IMR-90 (cell line): ENCODE results near the gene ADCY9.

Experiments used
- CEBPB ChIP-seq: IDR thresholded peaks from 2 replicates; pipeline ENCODE4 v1.6.1; 2012; ENCODE audit warnings: low read depth, low read length, improper control_type of control experiment
- MAFK ChIP-seq: IDR thresholded peaks from 2 replicates; pipeline ENCODE4 v1.6.1; 2012; ENCODE audit warnings: low read depth, low read length, improper control_type of control experiment
- MAZ ChIP-seq: IDR thresholded peaks from 2 replicates; pipeline ENCODE4 v1.6.1; 2012; ENCODE audit warnings: low read depth, mild to moderate bottlenecking, low read length, improper control_type of control experiment, moderate library complexity, borderline replicate concordance
- POLR2A ChIP-seq: IDR thresholded peaks from 2 replicates; pipeline ENCODE4 v1.6.1; 2012; ENCODE audit warnings: mild to moderate bottlenecking, low read depth, low read length
- RAD21 ChIP-seq: IDR thresholded peaks from 2 replicates; pipeline ENCODE4 v1.6.1; 2012; ENCODE audit warnings: low read length, improper control_type of control experiment
- RCOR1 ChIP-seq: IDR thresholded peaks from 2 replicates; pipeline ENCODE4 v1.6.1; 2012; ENCODE audit warnings: mild to moderate bottlenecking, low read length, improper control_type of control experiment; ENCODE audit not compliant: insufficient replicate concordance
- RFX5 ChIP-seq: IDR thresholded peaks from 2 replicates; pipeline ENCODE4 v1.8.0; 2012; ENCODE audit warnings: low read depth, mild to moderate bottlenecking, low read length, moderate library complexity
- TF ChIP-seq, protein P1 (sequence below): conservative IDR thresholded peaks from 2 replicates; pipeline ENCODE4 v1.5.1; 2012; ENCODE audit warnings: mild to moderate bottlenecking, low read depth, low read length, improper control_type of control experiment
- TF ChIP-seq, protein P2 (sequence below): fragments of 150-350 bp; IDR thresholded peaks from 2 replicates; pipeline ENCODE4 v1.6.1; 2017; ENCODE audit warnings: mild to moderate bottlenecking, antibody characterized with exemption, low read length, low read depth

DNA sequence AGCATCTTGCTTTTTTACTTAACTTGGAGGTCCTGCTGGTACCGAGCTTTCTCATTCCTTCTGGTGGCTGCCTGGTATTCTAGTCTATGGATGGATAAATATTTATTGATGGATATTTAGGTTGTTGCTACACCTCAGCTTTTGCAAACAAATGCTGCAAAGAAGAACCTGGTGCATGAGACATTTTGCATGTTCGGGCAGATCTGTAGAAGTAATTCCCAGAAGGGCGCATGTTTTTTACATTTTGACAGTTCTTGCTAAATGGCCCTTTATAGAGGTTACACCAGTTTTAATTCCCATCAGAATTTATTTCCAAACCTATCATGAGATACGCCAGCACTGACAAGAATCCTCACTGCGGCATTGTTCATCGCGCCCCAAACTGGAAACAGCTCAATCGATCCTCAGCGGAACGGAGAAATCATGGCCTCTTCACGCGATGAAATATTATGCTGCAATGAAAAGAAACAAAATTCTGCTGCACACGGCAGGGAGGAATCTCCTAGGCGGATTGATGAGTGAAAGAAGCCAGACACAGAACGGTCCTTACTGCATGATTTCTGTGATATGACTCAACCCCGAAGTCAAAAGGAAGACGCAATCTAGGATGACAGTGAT is 167.8 kb downstream of the ADCY9 start:
- no peak for TF ChIP-seq CEBPB
- TF ChIP-seq, protein P1, sequence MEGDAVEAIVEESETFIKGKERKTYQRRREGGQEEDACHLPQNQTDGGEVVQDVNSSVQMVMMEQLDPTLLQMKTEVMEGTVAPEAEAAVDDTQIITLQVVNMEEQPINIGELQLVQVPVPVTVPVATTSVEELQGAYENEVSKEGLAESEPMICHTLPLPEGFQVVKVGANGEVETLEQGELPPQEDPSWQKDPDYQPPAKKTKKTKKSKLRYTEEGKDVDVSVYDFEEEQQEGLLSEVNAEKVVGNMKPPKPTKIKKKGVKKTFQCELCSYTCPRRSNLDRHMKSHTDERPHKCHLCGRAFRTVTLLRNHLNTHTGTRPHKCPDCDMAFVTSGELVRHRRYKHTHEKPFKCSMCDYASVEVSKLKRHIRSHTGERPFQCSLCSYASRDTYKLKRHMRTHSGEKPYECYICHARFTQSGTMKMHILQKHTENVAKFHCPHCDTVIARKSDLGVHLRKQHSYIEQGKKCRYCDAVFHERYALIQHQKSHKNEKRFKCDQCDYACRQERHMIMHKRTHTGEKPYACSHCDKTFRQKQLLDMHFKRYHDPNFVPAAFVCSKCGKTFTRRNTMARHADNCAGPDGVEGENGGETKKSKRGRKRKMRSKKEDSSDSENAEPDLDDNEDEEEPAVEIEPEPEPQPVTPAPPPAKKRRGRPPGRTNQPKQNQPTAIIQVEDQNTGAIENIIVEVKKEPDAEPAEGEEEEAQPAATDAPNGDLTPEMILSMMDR, result no peak
- TF ChIP-seq, protein P2, sequence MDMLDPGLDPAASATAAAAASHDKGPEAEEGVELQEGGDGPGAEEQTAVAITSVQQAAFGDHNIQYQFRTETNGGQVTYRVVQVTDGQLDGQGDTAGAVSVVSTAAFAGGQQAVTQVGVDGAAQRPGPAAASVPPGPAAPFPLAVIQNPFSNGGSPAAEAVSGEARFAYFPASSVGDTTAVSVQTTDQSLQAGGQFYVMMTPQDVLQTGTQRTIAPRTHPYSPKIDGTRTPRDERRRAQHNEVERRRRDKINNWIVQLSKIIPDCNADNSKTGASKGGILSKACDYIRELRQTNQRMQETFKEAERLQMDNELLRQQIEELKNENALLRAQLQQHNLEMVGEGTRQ, result no peak
- TF ChIP-seq POLR2A, result no peak
- no peak for TF ChIP-seq RAD21
- no peak for TF ChIP-seq MAZ
- TF ChIP-seq MAFK, result no peak
- no peak for TF ChIP-seq RCOR1
- TF ChIP-seq RFX5, result no peak
